ENCODE results near the gene PSME2.

Gene PSME2

GRCh38 chr14:24143511-24143910 is 2.9 kb downstream of the PSME2 start:
- Histone ChIP-seq H3K4me1 (ENCODE audit: control insufficient read depth, insufficient read depth, low read length) (peaks cover 12% of the 10 kb centered on the region), H3K9me3 (ENCODE audit: control insufficient read depth, insufficient read depth, low read depth, low read length) (no peaks in the 10 kb centered on the region), H3K4me3 (ENCODE audit: low read depth, low read length) (no peak overlapping the region), H3K36me3 (ENCODE audit: control insufficient read depth in 2 of 2, insufficient read depth in 1 of 2, low read length in 2 of 2) (peaks cover 12 to 36% of the 10 kb centered on the region in 2 experiments), H3K27ac (ENCODE audit: extremely low read depth, low read depth, low read length) (no peak overlapping the region)
- TF ChIP-seq PRDM1 (tag by site-specific recombination; IDR thresholded peaks at IDR 0.05) (no peak), GLIS1 (tag by site-specific recombination; IDR thresholded peaks at IDR 0.05) (peak; percentile 70)
- CTCF ChIA-PET: interaction anchor here (1.5 kb wide), 1 partner anchor 18 kb away, joined by 4 read pairs; the partner anchor contains the start of gene IRF9
- POLR2A ChIA-PET: interaction anchor here (0.8 kb wide), 1 partner anchor 29 kb away, joined by 4 read pairs; the partner anchor contains the start of genes DCAF11 and NRL

- peak within 1 kb of the TSS; percentile 89 for H3K27ac ChIP-seq (ENCODE audit: extremely low read depth, low read depth, low read length)
- H3K4me1 ChIP-seq (ENCODE audit: control insufficient read depth, insufficient read depth, low read length): peaks cover 8% of the 10 kb centered on the region
- peaks cover 11 to 46% of the 10 kb centered on the region in 2 experiments for H3K36me3 ChIP-seq (ENCODE audit: control insufficient read depth in 2 of 2, insufficient read depth in 1 of 2, low read length in 2 of 2)
- ChIA-PET POLR2A (interaction anchor here (0.6 to 7.3 kb wide), 23 partner anchors 10 to 1046 kb away, joined by 3 to 163 read pairs (median 5); partner anchors contain the start of genes ACIN1, C14orf119, CHMP4A and DCAF11), CTCF (interaction anchor here (0.6 to 1.2 kb wide), 6 partner anchors 8 to 295 kb away, joined by 3 to 6 read pairs (median 4); partner anchors contain the start of gene IRF9)
- H3K4me3 ChIP-seq (ENCODE audit: low read depth, low read length): peak within 1 kb of the TSS; percentile 90
- no peaks in the 10 kb centered on the region for H3K9me3 ChIP-seq (ENCODE audit: control insufficient read depth, insufficient read depth, low read depth, low read length)
- peak; percentile 88 for TF ChIP-seq ZNF501 (tag by site-specific recombination; IDR thresholded peaks at IDR 0.05)
- no peak; the same call in none of the 2 replicates for TF ChIP-seq ZBTB8A (tag by site-specific recombination; IDR thresholded peaks at IDR 0.05)
- TF ChIP-seq TSHZ1 (tag by site-specific recombination; IDR thresholded peaks at IDR 0.05; ENCODE audit: borderline replicate concordance): no peak; the same call in 1 of the 2 replicates
- no peak for TF ChIP-seq ZNF571 (tag by site-specific recombination; IDR thresholded peaks at IDR 0.05)
- TF ChIP-seq KLF17 (tag by site-specific recombination; IDR thresholded peaks at IDR 0.05): peak; percentile 91
- TF ChIP-seq ZXDB (tag by site-specific recombination; IDR thresholded peaks at IDR 0.05): peak; percentile 71
- no peak for TF ChIP-seq BCL6B (tag by site-specific recombination; IDR thresholded peaks at IDR 0.05)
- TF ChIP-seq ZBTB1 (tag by site-specific recombination; IDR thresholded peaks at IDR 0.05): no peak
- no peak for TF ChIP-seq ZNF433 (tag by site-specific recombination; IDR thresholded peaks at IDR 0.05; ENCODE audit: low read depth)
- no peak for TF ChIP-seq ZNF155 (tag by site-specific recombination; IDR thresholded peaks at IDR 0.05)
- peak; percentile 53; the same call in 1 of the 2 replicates for TF ChIP-seq ZNF10 (tag by site-specific recombination; IDR thresholded peaks at IDR 0.05)
- peak; percentile 91 for TF ChIP-seq KLF8 (tag by site-specific recombination; IDR thresholded peaks at IDR 0.05)
- TF ChIP-seq PRDM2 (tag by site-specific recombination; IDR thresholded peaks at IDR 0.05; ENCODE audit: borderline replicate concordance): no peak
- TF ChIP-seq OSR2 (tag by site-specific recombination; IDR thresholded peaks at IDR 0.05): peak; percentile 32; the same call in 1 of the 2 replicates
- no peak for TF ChIP-seq MYNN (tag by site-specific recombination; IDR thresholded peaks at IDR 0.05; ENCODE audit: borderline replicate concordance)
- TF ChIP-seq ZFP69B (tag by site-specific recombination; IDR thresholded peaks at IDR 0.05): peak; percentile 13; the same call in 1 of the 2 replicates
- no peak for TF ChIP-seq ZNF513 (tag by site-specific recombination; IDR thresholded peaks at IDR 0.05)
- no peak for TF ChIP-seq ZNF112 (tag by site-specific recombination; IDR thresholded peaks at IDR 0.05)
Observed at GRCh38 chr14:24141097-24141880, 5.1 kb downstream of the PSME2 start, which contains the start of gene EMC9. Gene EMC9, minus strand, starts transcription at chr14:24141591. Its CDS starts 287 bp downstream, at chr14:24141304.
